ENCODE results near the gene CCDC86.

Gene CCDC86

GRCh38 chr11:60809691-60810090 is 32.2 kb upstream of the CCDC86 start:
- WGBS: 93% methylated on average over 11 of the region's 11 CpGs

GRCh38 chr11:60810151-60810550 is 31.8 kb upstream of the CCDC86 start:
- no peak for DNase-seq
- no peaks in the 10 kb centered on the region for H3K36me3 ChIP-seq (ENCODE audit: control insufficient read depth in 1 of 2, insufficient read depth in 2 of 2, low read depth in 1 of 2, low read length in 2 of 2)
- H3K4me1 ChIP-seq (ENCODE audit: control insufficient read depth, insufficient read depth, low read depth, low read length): no peaks in the 10 kb centered on the region
- no peaks in the 10 kb centered on the region for H3K79me1 ChIP-seq (replicated peaks; ENCODE audit: low read length, poor library complexity, severe bottlenecking)
- H3K27ac ChIP-seq (ENCODE audit: low read length, poor library complexity, severe bottlenecking): no peak overlapping the region
- no peak overlapping the region for H2BK12ac ChIP-seq (ENCODE audit: low read length in 2 of 2)
- no peak overlapping the region for H2AK5ac ChIP-seq (ENCODE audit: low read length, severe bottlenecking)
- peaks cover 6% of the 10 kb centered on the region for H3K9me3 ChIP-seq (ENCODE audit: control insufficient read depth, low read length)
- H2AFZ ChIP-seq (ENCODE audit: low read depth, low read length): no peak overlapping the region
- H3K14ac ChIP-seq (ENCODE audit: low read length in 2 of 2): no peak overlapping the region
- no peak overlapping the region for H3K18ac ChIP-seq (ENCODE audit: low read depth in 1 of 2, low read length in 2 of 2)
- H3K23ac ChIP-seq (ENCODE audit: low read length in 2 of 2): no peak overlapping the region
- no peak overlapping the region for H3K4me2 ChIP-seq (ENCODE audit: low read length, poor library complexity, severe bottlenecking)
- H2BK120ac ChIP-seq (ENCODE audit: low read depth, low read length): no peak overlapping the region
- no peak overlapping the region for H3K9ac ChIP-seq (ENCODE audit: low read length)
- H2BK15ac ChIP-seq (ENCODE audit: low read depth, poor library complexity, severe bottlenecking): no peak overlapping the region
- H4K8ac ChIP-seq (ENCODE audit: low read length): no peak overlapping the region
- 93% methylated on average over 4 of the region's 4 CpGs for WGBS
- no peak overlapping the region for H4K91ac ChIP-seq (ENCODE audit: low read length)
- peaks cover 14 to 45% of the 10 kb centered on the region in 2 experiments for H3K27me3 ChIP-seq (ENCODE audit: control insufficient read depth in 1 of 2, insufficient read depth in 1 of 2, low read length in 2 of 2)
- no peak overlapping the region for H2BK5ac ChIP-seq (ENCODE audit: low read depth, low read length, poor library complexity, severe bottlenecking)
- H3K4ac ChIP-seq (ENCODE audit: low read depth in 1 of 2, low read length in 2 of 2): no peak overlapping the region
- H3K4me3 ChIP-seq (ENCODE audit: insufficient read depth in 1 of 2, low read depth in 1 of 2, low read length in 2 of 2): no peak overlapping the region

More at GRCh38 chr11:60809691-60810090, 32.2 kb upstream of the CCDC86 start:
- Histone ChIP-seq H3K9ac (ENCODE audit: low read length) (no peak overlapping the region), H2BK12ac (ENCODE audit: low read length in 2 of 2) (no peak overlapping the region), H2BK15ac (ENCODE audit: low read depth, poor library complexity, severe bottlenecking) (no peak overlapping the region), H4K91ac (ENCODE audit: low read length) (no peak overlapping the region), H2BK120ac (ENCODE audit: low read depth, low read length) (no peak overlapping the region), H3K14ac (ENCODE audit: low read length in 2 of 2) (no peak overlapping the region), H3K27me3 (ENCODE audit: control insufficient read depth in 1 of 2, insufficient read depth in 1 of 2, low read length in 2 of 2) (peaks cover 14 to 46% of the 10 kb centered on the region in 2 experiments), H3K4me1 (ENCODE audit: control insufficient read depth, insufficient read depth, low read depth, low read length) (no peaks in the 10 kb centered on the region), H3K4me2 (ENCODE audit: low read length, poor library complexity, severe bottlenecking) (no peak overlapping the region), H3K36me3 (ENCODE audit: control insufficient read depth in 1 of 2, insufficient read depth in 2 of 2, low read depth in 1 of 2, low read length in 2 of 2) (no peaks in the 10 kb centered on the region), H2AK5ac (ENCODE audit: low read length, severe bottlenecking) (no peak overlapping the region), H3K23ac (ENCODE audit: low read length in 2 of 2) (no peak overlapping the region), H3K9me3 (ENCODE audit: control insufficient read depth, low read length) (peaks cover 6% of the 10 kb centered on the region), H3K4ac (ENCODE audit: low read depth in 1 of 2, low read length in 2 of 2) (no peak overlapping the region), H4K8ac (ENCODE audit: low read length) (no peak overlapping the region), H3K18ac (ENCODE audit: low read depth in 1 of 2, low read length in 2 of 2) (no peak overlapping the region), H3K79me1 (replicated peaks; ENCODE audit: low read length, poor library complexity, severe bottlenecking) (no peaks in the 10 kb centered on the region), H2BK5ac (ENCODE audit: low read depth, low read length, poor library complexity, severe bottlenecking) (no peak overlapping the region), H2AFZ (ENCODE audit: low read depth, low read length) (no peak overlapping the region), H3K27ac (ENCODE audit: low read length, poor library complexity, severe bottlenecking) (no peak overlapping the region), H3K4me3 (ENCODE audit: insufficient read depth in 1 of 2, low read depth in 1 of 2, low read length in 2 of 2) (no peak overlapping the region)
- no peak for DNase-seq

GRCh38 chr11:60810569-60810968 is 31.3 kb upstream of the CCDC86 start:
- Histone ChIP-seq H3K79me1 (replicated peaks; ENCODE audit: low read length, poor library complexity, severe bottlenecking) (no peaks in the 10 kb centered on the region), H3K4me3 (ENCODE audit: insufficient read depth in 1 of 2, low read depth in 1 of 2, low read length in 2 of 2) (no peak overlapping the region), H4K8ac (ENCODE audit: low read length) (no peak overlapping the region), H2BK5ac (ENCODE audit: low read depth, low read length, poor library complexity, severe bottlenecking) (no peak overlapping the region), H2AK5ac (ENCODE audit: low read length, severe bottlenecking) (no peak overlapping the region), H3K27ac (ENCODE audit: low read length, poor library complexity, severe bottlenecking) (no peak overlapping the region), H3K36me3 (ENCODE audit: control insufficient read depth in 1 of 2, insufficient read depth in 2 of 2, low read depth in 1 of 2, low read length in 2 of 2) (no peaks in the 10 kb centered on the region), H3K4ac (ENCODE audit: low read depth in 1 of 2, low read length in 2 of 2) (no peak overlapping the region), H2BK120ac (ENCODE audit: low read depth, low read length) (no peak overlapping the region), H3K9ac (ENCODE audit: low read length) (no peak overlapping the region), H3K14ac (ENCODE audit: low read length in 2 of 2) (no peak overlapping the region), H4K91ac (ENCODE audit: low read length) (no peak overlapping the region), H3K4me1 (ENCODE audit: control insufficient read depth, insufficient read depth, low read depth, low read length) (no peaks in the 10 kb centered on the region), H3K18ac (ENCODE audit: low read depth in 1 of 2, low read length in 2 of 2) (no peak overlapping the region), H3K9me3 (ENCODE audit: control insufficient read depth, low read length) (peaks cover 6% of the 10 kb centered on the region), H3K27me3 (ENCODE audit: control insufficient read depth in 1 of 2, insufficient read depth in 1 of 2, low read length in 2 of 2) (peaks cover 13 to 41% of the 10 kb centered on the region in 2 experiments), H2AFZ (ENCODE audit: low read depth, low read length) (no peak overlapping the region), H3K23ac (ENCODE audit: low read length in 2 of 2) (no peak overlapping the region), H3K4me2 (ENCODE audit: low read length, poor library complexity, severe bottlenecking) (no peak overlapping the region), H2BK15ac (ENCODE audit: low read depth, poor library complexity, severe bottlenecking) (no peak overlapping the region), H2BK12ac (ENCODE audit: low read length in 2 of 2) (no peak overlapping the region)
- DNase-seq: no peak
- WGBS: 89% methylated on average over 8 of the region's 8 CpGs

- H3K18ac ChIP-seq (ENCODE audit: low read depth in 1 of 2, low read length in 2 of 2): no peak overlapping the region
- no peak overlapping the region for H3K27ac ChIP-seq (ENCODE audit: low read length, poor library complexity, severe bottlenecking)
- no peak overlapping the region for H4K91ac ChIP-seq (ENCODE audit: low read length)
- H2BK15ac ChIP-seq (ENCODE audit: low read depth, poor library complexity, severe bottlenecking): no peak overlapping the region
- peaks cover 10 to 33% of the 10 kb centered on the region in 2 experiments for H3K27me3 ChIP-seq (ENCODE audit: control insufficient read depth in 1 of 2, insufficient read depth in 1 of 2, low read length in 2 of 2)
- H3K36me3 ChIP-seq (ENCODE audit: control insufficient read depth in 1 of 2, insufficient read depth in 2 of 2, low read depth in 1 of 2, low read length in 2 of 2): no peaks in the 10 kb centered on the region
- H3K9ac ChIP-seq (ENCODE audit: low read length): no peak overlapping the region
- DNase-seq: no peak
- no peak overlapping the region for H3K23ac ChIP-seq (ENCODE audit: low read length in 2 of 2)
- WGBS: 88% methylated on average over 1 of the region's 1 CpG
- H3K4me2 ChIP-seq (ENCODE audit: low read length, poor library complexity, severe bottlenecking): no peak overlapping the region
- H2BK12ac ChIP-seq (ENCODE audit: low read length in 2 of 2): no peak overlapping the region
- no peak overlapping the region for H2AK5ac ChIP-seq (ENCODE audit: low read length, severe bottlenecking)
- H3K4me1 ChIP-seq (ENCODE audit: control insufficient read depth, insufficient read depth, low read depth, low read length): no peaks in the 10 kb centered on the region
- no peak overlapping the region for H4K8ac ChIP-seq (ENCODE audit: low read length)
- H2AFZ ChIP-seq (ENCODE audit: low read depth, low read length): no peak overlapping the region
- H3K4ac ChIP-seq (ENCODE audit: low read depth in 1 of 2, low read length in 2 of 2): no peak overlapping the region
- H2BK5ac ChIP-seq (ENCODE audit: low read depth, low read length, poor library complexity, severe bottlenecking): no peak overlapping the region
- no peak overlapping the region for H3K4me3 ChIP-seq (ENCODE audit: insufficient read depth in 1 of 2, low read depth in 1 of 2, low read length in 2 of 2)
- H3K79me1 ChIP-seq (replicated peaks; ENCODE audit: low read length, poor library complexity, severe bottlenecking): no peaks in the 10 kb centered on the region
- peaks cover 26% of the 10 kb centered on the region for H3K9me3 ChIP-seq (ENCODE audit: control insufficient read depth, low read length)
- no peak overlapping the region for H3K14ac ChIP-seq (ENCODE audit: low read length in 2 of 2)
- H2BK120ac ChIP-seq (ENCODE audit: low read depth, low read length): no peak overlapping the region
Observed at GRCh38 chr11:60813324-60813723, 28.6 kb upstream of the CCDC86 start.

Data from mesenchymal stem cell (in vitro differentiated cells and primary cell).